ENCODE results near the gene XYLT1. TPM values are rescaled to one million over a fixed set of nuclear protein-coding genes. Genes with fewer than 3 reads are reported as not detected.

XYLT1 gene
- total and polyA plus RNA-seq, 9 of the 15 experiments (the other 6 are each of a cell fraction or from before 2014, with no cell fraction given), result 0.03 to 0.09 (median 0.08) TPM; not detected in 6

- no peaks in the 10 kb centered on the region for H3K79me2 ChIP-seq (ENCODE audit: control insufficient read depth, insufficient read depth, low read length)
- FAIRE-seq, result no peak
Observed at GRCh38 chr16:17424771-17425170, 46.0 kb downstream of the XYLT1 start.

DNA sequence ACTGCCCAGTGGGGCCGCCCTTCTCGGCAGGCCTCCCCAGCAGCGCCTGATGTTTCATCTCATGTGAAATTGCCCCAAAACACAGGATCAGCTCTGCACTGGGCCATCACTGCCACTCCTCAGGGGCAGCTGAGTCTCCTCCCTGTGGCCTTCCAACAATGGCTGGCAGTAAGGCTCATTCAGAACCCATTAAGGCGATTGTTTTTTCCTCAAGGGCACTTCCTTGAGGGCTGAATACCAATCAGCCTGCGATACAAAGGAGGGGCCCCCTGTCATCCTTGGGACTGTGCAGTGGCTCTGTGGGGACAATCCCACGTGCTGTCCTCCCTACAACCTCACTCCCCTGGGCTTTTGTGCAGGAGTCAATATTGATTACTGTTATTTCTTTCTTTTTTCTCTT, 47.5 kb downstream of the XYLT1 start:
- POLR2A ChIA-PET, result interaction anchor here (0.7 kb wide), 1 partner anchor 17 kb away, joined by 3 read pairs; no protein-coding TSS in a partner anchor
- no peaks in the 10 kb centered on the region for H3K36me3 ChIP-seq (ENCODE audit: control insufficient read depth, insufficient read depth, low read length)
- no peak overlapping the region for H2AFZ ChIP-seq (ENCODE audit: low read depth, low read length)
- in situ Hi-C loops (cut with MboI), result no loop called here
- H3K9me1 ChIP-seq (ENCODE audit: control insufficient read depth, insufficient read depth, low read length), result no peaks in the 10 kb centered on the region
- no peaks in the 10 kb centered on the region for H3K4me1 ChIP-seq (replicated peaks in 1 of 2; ENCODE audit: control insufficient read depth in 2 of 2, insufficient read depth in 2 of 2, low read length in 2 of 2)
- no peak overlapping the region for H3K9ac ChIP-seq (ENCODE audit: insufficient read depth in 1 of 2, low read depth in 2 of 2, low read length in 2 of 2)
- no peak overlapping the region for H3K27ac ChIP-seq (ENCODE audit: extremely low read depth, low read depth, low read length)
- 0% methylated on average over 6 of the region's 6 CpGs for WGBS (ENCODE audit: insufficient coverage, low coverage, missing lambda C conversion rate)
- FAIRE-seq (no peak), DNase-seq (ENCODE audit: extremely low read depth in 1 of 4, low spot score in 3 of 4) (no peak), ATAC-seq (no peak)
- H3K27me3 ChIP-seq (ENCODE audit: control insufficient read depth in 2 of 2, insufficient read depth in 2 of 2, low read length in 2 of 2), result peaks cover 0 to 22% of the 10 kb centered on the region in 2 experiments; a peak in 2 of 5 replicates
- intact Hi-C loops (cut with micrococcal nuclease), result no loop called here
- no TSS peak for BruUV-seq (replicated peaks)
- no peaks in the 10 kb centered on the region; the same call in 1 of the 2 replicates for H3K9me3 ChIP-seq (replicated peaks; ENCODE audit: control insufficient read depth, insufficient read depth, low read depth, low read length)
- H4K20me1 ChIP-seq (replicated peaks; ENCODE audit: control insufficient read depth, insufficient read depth, low read length), result no peaks in the 10 kb centered on the region; the same call in 1 of the 2 replicates
- H3K4me2 ChIP-seq (ENCODE audit: insufficient read depth, low read length), result no peak overlapping the region
- no peak overlapping the region for H3K4me3 ChIP-seq
- CTCF ChIA-PET (ENCODE audit: low intra/inter-chr PET ratio), result no interaction called here
- no peaks in the 10 kb centered on the region for H3K79me2 ChIP-seq (ENCODE audit: control insufficient read depth, insufficient read depth, low read length)
- no peak for TF ChIP-seq TRIM25 (IDR thresholded peaks at IDR 0.05; ENCODE audit: borderline replicate concordance)
- no peak for TF ChIP-seq TAF7 (tag; IDR thresholded peaks at IDR 0.05)
- TF ChIP-seq HCFC1 (IDR thresholded peaks at IDR 0.05; ENCODE audit: low read depth, low read length), result no peak
- TF ChIP-seq, protein P1, sequence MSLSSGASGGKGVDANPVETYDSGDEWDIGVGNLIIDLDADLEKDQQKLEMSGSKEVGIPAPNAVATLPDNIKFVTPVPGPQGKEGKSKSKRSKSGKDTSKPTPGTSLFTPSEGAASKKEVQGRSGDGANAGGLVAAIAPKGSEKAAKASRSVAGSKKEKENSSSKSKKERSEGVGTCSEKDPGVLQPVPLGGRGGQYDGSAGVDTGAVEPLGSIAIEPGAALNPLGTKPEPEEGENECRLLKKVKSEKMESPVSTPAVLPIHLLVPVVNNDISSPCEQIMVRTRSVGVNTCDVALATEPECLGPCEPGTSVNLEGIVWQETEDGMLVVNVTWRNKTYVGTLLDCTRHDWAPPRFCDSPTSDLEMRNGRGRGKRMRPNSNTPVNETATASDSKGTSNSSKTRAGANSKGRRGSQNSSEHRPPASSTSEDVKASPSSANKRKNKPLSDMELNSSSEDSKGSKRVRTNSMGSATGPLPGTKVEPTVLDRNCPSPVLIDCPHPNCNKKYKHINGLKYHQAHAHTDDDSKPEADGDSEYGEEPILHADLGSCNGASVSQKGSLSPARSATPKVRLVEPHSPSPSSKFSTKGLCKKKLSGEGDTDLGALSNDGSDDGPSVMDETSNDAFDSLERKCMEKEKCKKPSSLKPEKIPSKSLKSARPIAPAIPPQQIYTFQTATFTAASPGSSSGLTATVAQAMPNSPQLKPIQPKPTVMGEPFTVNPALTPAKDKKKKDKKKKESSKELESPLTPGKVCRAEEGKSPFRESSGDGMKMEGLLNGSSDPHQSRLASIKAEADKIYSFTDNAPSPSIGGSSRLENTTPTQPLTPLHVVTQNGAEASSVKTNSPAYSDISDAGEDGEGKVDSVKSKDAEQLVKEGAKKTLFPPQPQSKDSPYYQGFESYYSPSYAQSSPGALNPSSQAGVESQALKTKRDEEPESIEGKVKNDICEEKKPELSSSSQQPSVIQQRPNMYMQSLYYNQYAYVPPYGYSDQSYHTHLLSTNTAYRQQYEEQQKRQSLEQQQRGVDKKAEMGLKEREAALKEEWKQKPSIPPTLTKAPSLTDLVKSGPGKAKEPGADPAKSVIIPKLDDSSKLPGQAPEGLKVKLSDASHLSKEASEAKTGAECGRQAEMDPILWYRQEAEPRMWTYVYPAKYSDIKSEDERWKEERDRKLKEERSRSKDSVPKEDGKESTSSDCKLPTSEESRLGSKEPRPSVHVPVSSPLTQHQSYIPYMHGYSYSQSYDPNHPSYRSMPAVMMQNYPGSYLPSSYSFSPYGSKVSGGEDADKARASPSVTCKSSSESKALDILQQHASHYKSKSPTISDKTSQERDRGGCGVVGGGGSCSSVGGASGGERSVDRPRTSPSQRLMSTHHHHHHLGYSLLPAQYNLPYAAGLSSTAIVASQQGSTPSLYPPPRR (CRISPR knock-in tag; IDR thresholded peaks at IDR 0.05; ENCODE audit: borderline replicate concordance), result no peak
- no peak for TF ChIP-seq KAT8 (IDR thresholded peaks at IDR 0.05; ENCODE audit: low read depth)
- TF ChIP-seq PTTG1 (tag; IDR thresholded peaks at IDR 0.05; ENCODE audit: low read depth), result no peak

More at GRCh38 chr16:17424771-17425170, 46.0 kb downstream of the XYLT1 start:
- POLR2A ChIA-PET, result interaction anchor here (0.5 kb wide), 1 partner anchor 69 kb away, joined by 3 read pairs; no protein-coding TSS in a partner anchor
- ATAC-seq, result no peak
- no peak overlapping the region for H3K4me3 ChIP-seq
- WGBS (ENCODE audit: insufficient coverage, low coverage, missing lambda C conversion rate), result 0% methylated on average over 2 of the region's 5 CpGs
- CTCF ChIA-PET (ENCODE audit: low intra/inter-chr PET ratio), result no interaction called here
- no peak overlapping the region for H3K9ac ChIP-seq (ENCODE audit: insufficient read depth in 1 of 2, low read depth in 2 of 2, low read length in 2 of 2)
- no peaks in the 10 kb centered on the region for H3K9me1 ChIP-seq (ENCODE audit: control insufficient read depth, insufficient read depth, low read length)
- no peak overlapping the region for H3K27ac ChIP-seq (ENCODE audit: extremely low read depth, low read depth, low read length)
- no peaks in the 10 kb centered on the region; the same call in 1 of the 2 replicates for H4K20me1 ChIP-seq (replicated peaks; ENCODE audit: control insufficient read depth, insufficient read depth, low read length)
- BruUV-seq (replicated peaks), result no TSS peak
- in situ Hi-C loops (cut with MboI) (no loop called here), intact Hi-C loops (cut with micrococcal nuclease) (no loop called here)
- H3K27me3 ChIP-seq (ENCODE audit: control insufficient read depth in 2 of 2, insufficient read depth in 2 of 2, low read length in 2 of 2), result peaks cover 5 to 24% of the 10 kb centered on the region in 2 experiments; a peak in 3 of 5 replicates
- DNase-seq (ENCODE audit: extremely low read depth in 1 of 4, low spot score in 3 of 4), result no peak
- no peak overlapping the region for H3K4me2 ChIP-seq (ENCODE audit: insufficient read depth, low read length)
- H3K4me1 ChIP-seq (replicated peaks in 1 of 2; ENCODE audit: control insufficient read depth in 2 of 2, insufficient read depth in 2 of 2, low read length in 2 of 2), result no peaks in the 10 kb centered on the region
- no peaks in the 10 kb centered on the region; the same call in 1 of the 2 replicates for H3K9me3 ChIP-seq (replicated peaks; ENCODE audit: control insufficient read depth, insufficient read depth, low read depth, low read length)
- TF ChIP-seq ZNF316 (IDR thresholded peaks at IDR 0.05) (0 out of 2 replicates have a peak, but pooled peaks have one; percentile 33), BRD4 (IDR thresholded peaks at IDR 0.05) (no peak), MAFG (tag; conservative IDR thresholded peaks at IDR 0.05) (0 out of 2 replicates have a peak, but pooled peaks have one; percentile 10)
- no peaks in the 10 kb centered on the region for H3K36me3 ChIP-seq (ENCODE audit: control insufficient read depth, insufficient read depth, low read length)
- no peak overlapping the region for H2AFZ ChIP-seq (ENCODE audit: low read depth, low read length)

Data from K562 (cell line).